Body of pancreas (tissue), 4 donors: ENCODE results near the gene GCNT4. TPM values are rescaled to one million over a fixed set of nuclear protein-coding genes. Genes with fewer than 3 reads are reported as not detected.

Experiments used
- ATAC-seq: fragments of 150-250 bp; one replicate; pipeline ENCODE4 v1.9.1; 2016
- DNase-seq, 4 donors: peaks; one replicate each; pipeline ENCODE4 v3.0.0-alpha.2; 2019
- H3K27ac ChIP-seq, 4 donors: fragments of 200-600 bp; sonication (generic); 1 replicate in 3 of 4; 2 replicates in 1 of 4; pipeline versions ENCODE4 v1.5.1 to v1.6.1; 2016 to 2019; ENCODE audit warnings: mild to moderate bottlenecking in 1 of 4, mixed read lengths in 1 of 4, moderate library complexity in 1 of 4
- H3K27me3 ChIP-seq, 2 donors: fragments of 200-600 bp; sonication (generic); one replicate each; pipeline ENCODE4 v1.6.0; 2016; ENCODE audit warnings: mild to moderate bottlenecking in 1 of 2
- H3K36me3 ChIP-seq, 2 donors: fragments of 200-600 bp; sonication (generic); replicated peaks in 1 of 2; 2 replicates each; pipeline ENCODE4 v1.5.1; 2016; ENCODE audit warnings: low read depth in 2 of 2; ENCODE audit not compliant: insufficient read depth in 1 of 2
- H3K4me1 ChIP-seq: fragments of 200-600 bp; sonication (generic); one replicate; pipeline ENCODE4 v1.6.0; 2016
- H3K4me3 ChIP-seq, 2 donors: fragments of 200-600 bp; sonication (generic); 1 replicate in 1 of 2; 2 replicates in 1 of 2; pipeline ENCODE4 v1.5.1; 2016 to 2019
- H3K9me3 ChIP-seq, 3 donors: fragments of 200-600 bp; sonication (generic); 1 replicate in 2 of 3; 2 replicates in 1 of 3; pipeline ENCODE4 v1.5.1; 2016
- POLR2A ChIP-seq, 3 donors: fragments of 450-650 bp; IDR thresholded peaks; one replicate each; pipeline ENCODE4 v1.6.1; 2016; ENCODE audit warnings: antibody characterized with exemption in 3 of 3, mild to moderate bottlenecking in 2 of 3
- WGBS, 2 donors: methylation state at CpG; one replicate each; pipeline ENCODE4 v1.1.5; 2017; 5-methylcytosine and 5-hydroxymethylcytosine counted together
- intact Hi-C: fragments of 100-400 bp; cut with DNase I; formaldehyde crosslinking; loops from one replicate; pipeline ENCODE4 v1.15.1; 2023
- total RNA-seq, 2 donors: library from RNA; depleted of rRNA; stranded (reverse); fragments of >200 nt; gene quantifications; one replicate each; pipeline ENCODE4 v1.1.0, GENCODE V29; 2016
- TF ChIP-seq, protein P1 (sequence below), 7 experiments: fragments of 450-650 bp in 4 of 7; fragments of 200-600 bp in 3 of 7; sonication (generic) in 3 of 7; IDR thresholded peaks; one replicate each; pipeline ENCODE4 v1.5.1; 2016 to 2019; ENCODE audit warnings: antibody characterized with exemption in 7 of 7

Gene GCNT4
- total RNA-seq, 2 donors from 2014 or later = 3.3 to 4.2 TPM

DNA sequence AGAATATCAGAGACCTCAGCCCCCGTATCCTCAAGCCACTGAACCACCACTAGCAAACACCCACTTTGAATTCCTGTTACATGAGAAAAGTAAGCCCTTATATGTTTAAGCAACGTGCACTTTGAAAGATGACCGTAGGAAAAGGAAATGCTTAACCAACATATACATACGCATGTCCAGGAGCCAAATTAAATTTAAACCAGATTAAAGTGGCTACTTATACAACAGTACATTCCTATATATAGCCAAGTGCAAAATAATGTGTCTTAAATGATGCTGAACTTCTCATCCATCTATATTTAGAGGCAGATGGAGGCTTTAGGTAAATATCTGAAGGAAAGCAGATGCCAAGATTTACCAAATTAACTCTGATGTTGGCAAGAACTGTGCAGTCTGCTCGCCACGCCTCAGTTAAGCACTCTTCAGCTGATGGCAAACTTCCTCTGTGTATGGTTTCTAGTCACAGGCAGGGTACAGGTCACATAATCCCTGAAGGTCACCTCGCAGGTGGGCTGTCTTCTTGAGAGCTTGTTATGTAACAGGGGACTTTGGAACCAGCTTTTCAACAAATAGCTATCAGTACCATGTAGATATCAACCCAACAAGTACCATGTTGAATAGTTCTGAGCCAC is 8.6 kb downstream of the GCNT4 start:
- Histone ChIP-seq H3K9me3 (no peaks in the 10 kb centered on the region), H3K4me1 (peaks cover 28% of the 10 kb centered on the region), H3K36me3 (no peaks in the 10 kb centered on the region), H3K27me3 (no peaks in the 10 kb centered on the region), H3K27ac (peak overlapping the region in 1 of 4 donors; percentile 7), H3K4me3 (no peak overlapping the region)
- 79 to 83% methylated on average over 7 of the region's 7 CpGs for WGBS, 2 donors
- intact Hi-C loops = no loop called here
- TF ChIP-seq, protein P1, sequence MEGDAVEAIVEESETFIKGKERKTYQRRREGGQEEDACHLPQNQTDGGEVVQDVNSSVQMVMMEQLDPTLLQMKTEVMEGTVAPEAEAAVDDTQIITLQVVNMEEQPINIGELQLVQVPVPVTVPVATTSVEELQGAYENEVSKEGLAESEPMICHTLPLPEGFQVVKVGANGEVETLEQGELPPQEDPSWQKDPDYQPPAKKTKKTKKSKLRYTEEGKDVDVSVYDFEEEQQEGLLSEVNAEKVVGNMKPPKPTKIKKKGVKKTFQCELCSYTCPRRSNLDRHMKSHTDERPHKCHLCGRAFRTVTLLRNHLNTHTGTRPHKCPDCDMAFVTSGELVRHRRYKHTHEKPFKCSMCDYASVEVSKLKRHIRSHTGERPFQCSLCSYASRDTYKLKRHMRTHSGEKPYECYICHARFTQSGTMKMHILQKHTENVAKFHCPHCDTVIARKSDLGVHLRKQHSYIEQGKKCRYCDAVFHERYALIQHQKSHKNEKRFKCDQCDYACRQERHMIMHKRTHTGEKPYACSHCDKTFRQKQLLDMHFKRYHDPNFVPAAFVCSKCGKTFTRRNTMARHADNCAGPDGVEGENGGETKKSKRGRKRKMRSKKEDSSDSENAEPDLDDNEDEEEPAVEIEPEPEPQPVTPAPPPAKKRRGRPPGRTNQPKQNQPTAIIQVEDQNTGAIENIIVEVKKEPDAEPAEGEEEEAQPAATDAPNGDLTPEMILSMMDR (IDR thresholded peaks at IDR 0.05) = no peak
- TF ChIP-seq POLR2A (IDR thresholded peaks at IDR 0.05) = no peak
- DNase-seq = no peak
- ATAC-seq = no peak

DNA sequence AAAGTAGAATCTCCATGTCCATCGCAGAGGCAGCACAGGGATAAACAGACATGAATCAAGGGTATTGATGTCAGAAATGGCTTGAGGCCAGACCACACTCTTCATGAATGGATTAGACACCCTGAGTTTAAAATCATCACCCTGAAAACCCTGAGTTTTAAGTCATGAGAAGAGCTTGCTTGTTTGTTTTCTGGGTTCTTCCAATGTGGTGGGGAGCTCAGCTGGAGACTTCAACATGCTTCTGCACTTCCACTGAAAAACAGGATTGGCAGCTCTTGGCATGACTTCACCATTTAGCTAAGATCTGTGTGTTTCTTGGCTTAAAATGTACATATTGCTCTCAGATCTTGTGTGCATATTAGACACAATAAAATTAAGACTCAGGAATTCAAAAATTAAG is 9.8 kb downstream of the GCNT4 start:
- Histone ChIP-seq H3K27ac (no peak overlapping the region), H3K4me3 (no peak overlapping the region), H3K27me3 (no peaks in the 10 kb centered on the region), H3K4me1 (peaks cover 20% of the 10 kb centered on the region), H3K36me3 (no peaks in the 10 kb centered on the region), H3K9me3 (no peaks in the 10 kb centered on the region)
- intact Hi-C loops = no loop called here
- TF ChIP-seq, protein P1 (IDR thresholded peaks at IDR 0.05) = no peak
- TF ChIP-seq POLR2A (IDR thresholded peaks at IDR 0.05) = no peak
- WGBS, 2 donors = 83 to 97% methylated on average over 1 of the region's 1 CpG
- no peak for ATAC-seq
- DNase-seq = peak in 1 of 4 donors; percentile 40

DNA sequence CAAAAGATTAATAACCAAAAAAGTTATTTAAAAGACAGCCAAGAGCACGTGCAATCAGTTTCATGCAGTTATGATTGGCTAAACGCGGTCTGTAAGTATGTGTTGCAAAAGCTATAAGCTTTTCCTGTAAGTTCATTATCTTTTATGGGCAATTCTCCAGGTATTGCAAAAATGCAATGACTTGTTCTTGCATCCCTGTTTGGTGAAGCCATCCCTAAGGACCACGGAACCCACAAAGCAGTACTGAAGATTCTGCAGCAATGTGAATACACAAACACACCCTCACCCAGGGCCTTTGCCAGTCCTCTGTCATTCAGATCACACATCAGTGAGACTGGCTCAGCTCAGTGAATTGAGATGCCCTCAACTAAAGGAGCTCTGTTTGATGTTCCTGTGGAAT is 11.4 kb downstream of the GCNT4 start:
- Histone ChIP-seq H3K9me3 (no peaks in the 10 kb centered on the region), H3K36me3 (no peaks in the 10 kb centered on the region), H3K4me1 (peaks cover 12% of the 10 kb centered on the region), H3K27me3 (no peaks in the 10 kb centered on the region), H3K27ac (no peak overlapping the region), H3K4me3 (no peak overlapping the region)
- ATAC-seq = no peak
- no peak for TF ChIP-seq POLR2A (IDR thresholded peaks at IDR 0.05)
- TF ChIP-seq, protein P1 (IDR thresholded peaks at IDR 0.05) = no peak
- WGBS, 2 donors = 77 to 83% methylated on average over 4 of the region's 4 CpGs
- intact Hi-C loops = no loop called here
- DNase-seq = no peak

DNA sequence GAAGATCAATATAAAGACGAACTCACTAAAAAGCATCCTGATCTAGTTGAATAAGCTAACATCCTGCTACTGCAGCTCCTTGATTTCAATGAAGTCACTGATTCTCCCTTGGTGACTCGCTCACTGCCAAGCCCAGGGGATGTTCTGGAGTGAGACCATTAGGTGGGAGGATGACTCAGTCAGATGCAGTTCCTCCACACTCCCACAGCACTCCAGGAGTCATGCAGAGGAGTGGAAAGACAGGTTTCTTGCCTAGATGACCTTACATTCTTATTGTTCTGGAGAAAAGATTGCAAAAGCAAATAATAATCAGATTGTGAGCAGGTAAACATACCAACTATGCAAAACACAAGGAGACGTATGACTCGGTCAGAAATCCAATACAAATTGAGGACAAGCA is 15.3 kb downstream of the GCNT4 start:
- ATAC-seq = peak; percentile 87
- intact Hi-C loops = no loop called here
- WGBS, 2 donors = 21 to 33% methylated on average over 4 of the region's 4 CpGs
- H3K9me3 ChIP-seq = no peaks in the 10 kb centered on the region
- H3K27ac ChIP-seq = peak overlapping the region in 1 of 4 donors; percentile 46
- DNase-seq = peak; percentile 26 to 69 (median 64)
- H3K4me1 ChIP-seq = peaks cover 12% of the 10 kb centered on the region
- H3K36me3 ChIP-seq = no peaks in the 10 kb centered on the region
- TF ChIP-seq, protein P1 (IDR thresholded peaks at IDR 0.05) = peak in 1 of 7 experiments; percentile 9
- no peak for TF ChIP-seq POLR2A (IDR thresholded peaks at IDR 0.05)
- H3K27me3 ChIP-seq = no peaks in the 10 kb centered on the region
- H3K4me3 ChIP-seq = no peak overlapping the region

DNA sequence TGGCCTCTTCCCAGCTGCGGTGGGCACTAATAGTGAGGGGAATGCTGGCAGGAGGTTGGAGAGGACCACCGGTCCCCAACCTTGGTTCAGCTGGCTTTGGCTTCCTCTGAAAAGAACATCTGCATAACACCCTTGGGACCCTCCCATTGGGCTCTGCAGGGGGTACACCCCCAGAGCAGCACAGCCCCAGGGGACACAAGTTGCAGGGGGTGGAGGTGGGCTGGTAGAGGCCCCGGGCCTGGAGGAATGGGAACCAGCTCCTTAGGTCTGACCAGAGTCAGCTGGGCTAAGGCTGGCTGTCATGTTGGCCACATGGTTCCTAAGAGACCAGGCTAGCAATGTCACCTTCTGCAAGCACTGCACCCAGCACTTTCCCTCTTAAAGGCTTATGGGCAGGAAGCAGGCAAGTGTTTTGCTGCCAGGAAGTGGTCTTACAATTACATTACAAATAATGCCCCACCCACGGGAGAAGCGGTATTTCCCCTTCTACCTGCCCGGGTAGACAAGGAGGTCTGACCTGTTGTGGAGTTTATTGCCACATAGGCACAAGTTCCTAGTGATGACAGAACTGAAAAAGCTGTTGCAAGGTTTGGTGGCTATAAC is 18.1 kb downstream of the GCNT4 start:
- Histone ChIP-seq H3K27ac (no peak overlapping the region), H3K4me1 (peaks cover 12% of the 10 kb centered on the region), H3K36me3 (no peaks in the 10 kb centered on the region), H3K9me3 (no peaks in the 10 kb centered on the region), H3K4me3 (no peak overlapping the region), H3K27me3 (no peaks in the 10 kb centered on the region)
- TF ChIP-seq, protein P1 (IDR thresholded peaks at IDR 0.05) = no peak
- no peak for TF ChIP-seq POLR2A (IDR thresholded peaks at IDR 0.05)
- WGBS, 2 donors = 78 to 85% methylated on average over 4 to 6 of the region's 6 CpGs
- DNase-seq (no peak), ATAC-seq (no peak)
- intact Hi-C loops = no loop called here
